Spinal cord (tissue), 10 donors: ENCODE measurements around the gene BICD1. TPM values are rescaled to one million over a fixed set of nuclear protein-coding genes. Genes with fewer than 3 reads are reported as not detected.

Source experiments
- DNase-seq, 6 donors: peaks; one replicate each; pipeline versions ENCODE4 v3.0.0 to v3.0.0-alpha.2; 2013 to 2015; ENCODE audit warnings: low spot score in 6 of 6, low read depth in 4 of 6
- H3K27ac ChIP-seq: one replicate; pipeline ENCODE4 v1.5.1; 2013; ENCODE audit warnings: low read depth, low read length, control low read depth
- H3K27me3 ChIP-seq: one replicate; pipeline ENCODE4 v1.6.1; 2013; ENCODE audit warnings: low read length; ENCODE audit not compliant: control insufficient read depth, insufficient read depth
- H3K36me3 ChIP-seq: one replicate; pipeline ENCODE4 v1.6.1; 2013; ENCODE audit warnings: low read length; ENCODE audit not compliant: control insufficient read depth, insufficient read depth
- H3K4me1 ChIP-seq: one replicate; pipeline ENCODE4 v1.6.1; 2013; ENCODE audit warnings: low read length; ENCODE audit not compliant: control insufficient read depth, insufficient read depth
- H3K4me3 ChIP-seq: one replicate; pipeline ENCODE4 v1.5.1; 2013; ENCODE audit warnings: low read depth, low read length, control low read depth
- H3K9me3 ChIP-seq: one replicate; pipeline ENCODE4 v1.6.1; 2013; ENCODE audit warnings: low read length; ENCODE audit not compliant: control insufficient read depth, insufficient read depth
- WGBS: methylation state at CpG from one replicate; pipeline ENCODE4 v1.1.5; 2013; ENCODE audit warnings: missing lambda C conversion rate; ENCODE audit not compliant: insufficient coverage; 5-methylcytosine and 5-hydroxymethylcytosine counted together
- polyA plus RNA-seq, 2 donors: library from polyadenylated mRNA; unstranded; fragments of 120-200 nt; gene quantifications; one replicate each; pipeline ENCODE4 v1.2.1, GENCODE V29; 2013; ENCODE audit not compliant: insufficient read length in 2 of 2
- total RNA-seq, 2 donors: library from RNA; depleted of rRNA in 1 of 2; stranded (reverse); fragments of 120-200 nt in 1 of 2; fragments of >200 nt in 1 of 2; gene quantifications; one replicate each; pipeline versions ENCODE4 v1.2.3 to v1.2.4, GENCODE V29; 2013 to 2014
- donor health status: healthy.

The BICD1 gene
- total and polyA plus RNA-seq, 4 donors: 19.5 to 51.0 (median 28.6) TPM

- no CpG with 5 or more reads among the region's 2 CpGs for WGBS
- no peaks in the 10 kb centered on the region for H3K27me3 ChIP-seq
- H3K36me3 ChIP-seq: no peaks in the 10 kb centered on the region
- H3K4me1 ChIP-seq: no peaks in the 10 kb centered on the region
- H3K27ac ChIP-seq: no peak overlapping the region
- no peak overlapping the region for H3K4me3 ChIP-seq
- DNase-seq: no peak
- H3K9me3 ChIP-seq: no peaks in the 10 kb centered on the region
These were observed 275.6 kb downstream of the BICD1 start for GRCh38 chr12:32382226-32382625.

GRCh38 chr12:32390572-32391219 lies 284.0 kb downstream of the BICD1 start:
- H3K9me3 ChIP-seq: no peaks in the 10 kb centered on the region
- no peak overlapping the region for H3K4me3 ChIP-seq
- 30% methylated on average over 47 of the region's 47 CpGs for WGBS
- H3K36me3 ChIP-seq: no peaks in the 10 kb centered on the region
- peaks cover 3% of the 10 kb centered on the region for H3K4me1 ChIP-seq
- H3K27me3 ChIP-seq: no peaks in the 10 kb centered on the region
- DNase-seq: peak in 2 of 6 donors; percentile 41 to 44
- H3K27ac ChIP-seq: no peak overlapping the region

GRCh38 chr12:32395026-32395425 lies 288.4 kb downstream of the BICD1 start:
- peaks cover 6% of the 10 kb centered on the region for H3K27me3 ChIP-seq
- H3K36me3 ChIP-seq: no peaks in the 10 kb centered on the region
- H3K4me1 ChIP-seq: peaks cover 18% of the 10 kb centered on the region
- peak in 2 of 6 donors; percentile 25 to 45 for DNase-seq
- H3K4me3 ChIP-seq: no peak overlapping the region
- no peaks in the 10 kb centered on the region for H3K9me3 ChIP-seq
- no peak overlapping the region for H3K27ac ChIP-seq

- peak in 2 of 6 donors; percentile 43 to 46 for DNase-seq
- Histone ChIP-seq H3K27me3 (peaks cover 17% of the 10 kb centered on the region), H3K27ac (no peak overlapping the region), H3K4me3 (no peak overlapping the region), H3K9me3 (no peaks in the 10 kb centered on the region), H3K4me1 (peaks cover 18% of the 10 kb centered on the region), H3K36me3 (no peaks in the 10 kb centered on the region)
- WGBS: 46% methylated on average over 2 of the region's 4 CpGs
These were observed 291.0 kb downstream of the BICD1 start for GRCh38 chr12:32397696-32398095.

GRCh38 chr12:32398181-32398580 lies 291.5 kb downstream of the BICD1 start:
- Histone ChIP-seq H3K27ac (no peak overlapping the region), H3K4me1 (peaks cover 18% of the 10 kb centered on the region), H3K36me3 (no peaks in the 10 kb centered on the region), H3K4me3 (no peak overlapping the region), H3K9me3 (no peaks in the 10 kb centered on the region), H3K27me3 (peaks cover 17% of the 10 kb centered on the region)
- DNase-seq: no peak
- 100% methylated on average over 1 of the region's 4 CpGs for WGBS

GRCh38 chr12:32398816-32399369 lies 292.2 kb downstream of the BICD1 start:
- Histone ChIP-seq H3K27ac (peak overlapping the region; percentile 33), H3K9me3 (no peaks in the 10 kb centered on the region), H3K27me3 (peaks cover 17% of the 10 kb centered on the region)

GRCh38 chr12:32399370-32400113 lies 292.9 kb downstream of the BICD1 start, which contains the start of gene FGD4:
TSS of gene FGD4 (plus strand) at chr12:32399558.
- H3K27ac ChIP-seq: peak within 1 kb of the TSS; percentile 33
- under 1% methylated on average over 78 of the region's 82 CpGs for WGBS
- H3K27me3 ChIP-seq: peaks cover 17% of the 10 kb centered on the region
- H3K4me3 ChIP-seq: peak within 1 kb of the TSS; percentile 63
- H3K36me3 ChIP-seq: no peaks in the 10 kb centered on the region
- no peaks in the 10 kb centered on the region for H3K9me3 ChIP-seq
- DNase-seq: peak in 5 of 6 donors; percentile 50 to 94 (median 76)
- H3K4me1 ChIP-seq: peaks cover 18% of the 10 kb centered on the region

More at GRCh38 chr12:32398816-32399369, 292.2 kb downstream of the BICD1 start:
- Histone ChIP-seq H3K36me3 (no peaks in the 10 kb centered on the region), H3K4me1 (peaks cover 18% of the 10 kb centered on the region), H3K4me3 (peak overlapping the region; percentile 63)
- DNase-seq: peak in 1 of 6 donors; percentile 12
- WGBS: 1% methylated on average over 36 of the region's 36 CpGs

GRCh38 chr12:32400114-32400672 lies 293.5 kb downstream of the BICD1 start:
- H3K9me3 ChIP-seq: no peaks in the 10 kb centered on the region
- peak overlapping the region; percentile 63 for H3K4me3 ChIP-seq
- H3K27me3 ChIP-seq: peaks cover 17% of the 10 kb centered on the region
- H3K27ac ChIP-seq: no peak overlapping the region
- 8% methylated on average over 10 of the region's 15 CpGs for WGBS
- DNase-seq: peak in 2 of 6 donors; percentile 19 to 42
- no peaks in the 10 kb centered on the region for H3K36me3 ChIP-seq
- H3K4me1 ChIP-seq: peaks cover 18% of the 10 kb centered on the region

GRCh38 chr12:32400866-32401265 lies 294.2 kb downstream of the BICD1 start:
- WGBS: no CpG with 5 or more reads among the region's 2 CpGs

More at GRCh38 chr12:32400866-32401265, 294.2 kb downstream of the BICD1 start:
- H3K27me3 ChIP-seq: peaks cover 17% of the 10 kb centered on the region
- H3K36me3 ChIP-seq: no peaks in the 10 kb centered on the region
- peak overlapping the region; percentile 63 for H3K4me3 ChIP-seq
- no peak for DNase-seq
- no peak overlapping the region for H3K27ac ChIP-seq
- H3K9me3 ChIP-seq: no peaks in the 10 kb centered on the region
- peaks cover 18% of the 10 kb centered on the region for H3K4me1 ChIP-seq
